Cardiac fibroblast (primary cell): ENCODE measurements around the gene ADAM12.

Experiments
- DNase-seq, 2 donors: peaks; one replicate each; pipeline versions ENCODE4 v3.0.0 to v3.0.0-alpha.2; 2010; ENCODE audit warnings: low read depth in 2 of 2
- H3K4me3 ChIP-seq, 2 donors: replicated peaks in 1 of 2; 1 replicate in 1 of 2; 2 replicates in 1 of 2; pipeline ENCODE4 v1.5.1; 2011; ENCODE audit warnings: low read depth in 2 of 2, low read length in 2 of 2, mild to moderate bottlenecking in 2 of 2, moderate library complexity in 1 of 2
- TF ChIP-seq, protein P1 (sequence below): IDR thresholded peaks from one replicate; pipeline ENCODE4 v1.5.1; 2011; ENCODE audit warnings: low read depth, mild to moderate bottlenecking, low read length, inconsistent platforms

The ADAM12 gene

DNA sequence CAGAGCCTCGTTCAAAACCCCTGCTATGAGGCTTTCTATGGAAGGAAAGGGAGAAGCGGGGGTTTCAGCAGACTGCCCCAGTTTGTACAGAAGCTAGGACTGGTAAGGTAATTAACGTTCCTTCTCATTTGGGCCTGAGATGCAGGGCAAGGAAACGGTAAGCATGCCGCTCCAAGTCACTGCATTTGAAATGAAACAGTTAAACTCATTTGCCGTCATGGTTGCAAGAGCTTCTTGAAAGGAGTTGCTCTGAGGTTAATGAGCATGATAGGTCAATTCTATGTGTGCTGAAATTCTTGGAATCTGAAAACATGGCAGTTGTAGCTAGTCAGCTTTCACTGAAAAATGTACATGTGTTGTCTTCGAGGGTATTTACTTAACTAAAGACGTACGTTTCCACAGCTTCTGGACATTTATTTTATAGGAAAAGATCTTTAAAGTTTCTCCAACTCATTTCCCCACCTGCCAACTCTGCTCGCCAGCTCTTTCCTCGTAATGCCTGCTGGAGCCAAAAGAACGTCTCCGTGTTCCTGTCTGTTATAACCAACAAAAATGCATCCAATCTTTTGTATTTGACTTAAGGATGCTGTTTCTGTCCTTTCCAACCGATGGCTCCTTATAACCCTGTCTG, 73.3 kb downstream of the ADAM12 start:
- TF ChIP-seq, protein P1, sequence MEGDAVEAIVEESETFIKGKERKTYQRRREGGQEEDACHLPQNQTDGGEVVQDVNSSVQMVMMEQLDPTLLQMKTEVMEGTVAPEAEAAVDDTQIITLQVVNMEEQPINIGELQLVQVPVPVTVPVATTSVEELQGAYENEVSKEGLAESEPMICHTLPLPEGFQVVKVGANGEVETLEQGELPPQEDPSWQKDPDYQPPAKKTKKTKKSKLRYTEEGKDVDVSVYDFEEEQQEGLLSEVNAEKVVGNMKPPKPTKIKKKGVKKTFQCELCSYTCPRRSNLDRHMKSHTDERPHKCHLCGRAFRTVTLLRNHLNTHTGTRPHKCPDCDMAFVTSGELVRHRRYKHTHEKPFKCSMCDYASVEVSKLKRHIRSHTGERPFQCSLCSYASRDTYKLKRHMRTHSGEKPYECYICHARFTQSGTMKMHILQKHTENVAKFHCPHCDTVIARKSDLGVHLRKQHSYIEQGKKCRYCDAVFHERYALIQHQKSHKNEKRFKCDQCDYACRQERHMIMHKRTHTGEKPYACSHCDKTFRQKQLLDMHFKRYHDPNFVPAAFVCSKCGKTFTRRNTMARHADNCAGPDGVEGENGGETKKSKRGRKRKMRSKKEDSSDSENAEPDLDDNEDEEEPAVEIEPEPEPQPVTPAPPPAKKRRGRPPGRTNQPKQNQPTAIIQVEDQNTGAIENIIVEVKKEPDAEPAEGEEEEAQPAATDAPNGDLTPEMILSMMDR = no peak
- no peak overlapping the region for H3K4me3 ChIP-seq
- no peak for DNase-seq

DNA sequence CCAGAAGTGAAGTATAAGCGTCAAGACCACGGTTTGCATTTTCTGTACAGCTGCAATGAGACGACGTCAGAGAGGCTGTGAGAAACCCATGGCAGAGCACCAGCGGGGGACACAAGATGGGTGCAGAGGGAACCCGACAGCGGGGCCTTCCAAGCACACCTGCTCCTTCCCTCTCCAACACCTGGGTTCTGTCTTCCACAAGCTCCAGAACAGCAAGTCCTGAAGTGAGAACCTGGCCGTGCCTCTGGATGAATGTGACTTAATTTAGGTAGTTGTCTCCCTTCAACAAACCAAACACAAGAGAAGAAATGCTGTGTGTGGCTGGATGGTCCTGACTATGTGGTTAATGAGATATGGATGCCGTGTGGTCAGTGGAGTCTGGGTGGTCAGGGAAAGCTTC, 76.1 kb downstream of the ADAM12 start:
- TF ChIP-seq, protein P1 = no peak
- H3K4me3 ChIP-seq = no peak overlapping the region
- no peak for DNase-seq

DNA sequence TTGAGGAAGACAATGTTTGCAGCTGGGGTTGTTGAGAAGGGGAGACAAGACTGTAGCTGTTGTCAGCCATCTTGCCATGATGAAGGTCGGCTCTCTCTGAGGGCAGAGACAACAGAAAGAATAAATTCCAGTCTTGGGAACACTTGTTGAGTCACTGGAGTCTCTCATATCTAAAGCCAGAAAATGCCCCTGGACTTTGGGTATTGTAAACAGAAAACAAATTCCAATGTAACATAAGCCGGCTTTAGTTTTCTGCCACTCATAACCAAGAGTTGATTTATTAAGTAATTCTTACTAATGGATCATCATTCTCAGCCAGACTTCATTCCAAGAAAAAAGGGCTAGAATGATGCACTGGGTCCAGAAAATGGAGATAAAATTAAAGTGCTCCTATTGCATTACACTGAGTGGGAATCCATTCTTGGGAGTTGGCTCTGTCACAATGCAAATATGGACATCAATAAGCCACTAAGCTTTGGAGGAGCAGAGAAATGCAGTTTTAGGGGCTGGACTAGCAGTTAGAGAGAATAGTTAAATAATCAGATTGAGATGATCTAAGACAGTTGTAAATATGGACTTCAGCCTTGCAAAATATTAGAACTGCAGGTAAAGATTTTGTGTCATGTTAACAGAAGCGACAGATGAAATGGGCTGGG, 78.9 kb downstream of the ADAM12 start:
- no peak for DNase-seq
- TF ChIP-seq, protein P1 = no peak
- no peak overlapping the region for H3K4me3 ChIP-seq

DNA sequence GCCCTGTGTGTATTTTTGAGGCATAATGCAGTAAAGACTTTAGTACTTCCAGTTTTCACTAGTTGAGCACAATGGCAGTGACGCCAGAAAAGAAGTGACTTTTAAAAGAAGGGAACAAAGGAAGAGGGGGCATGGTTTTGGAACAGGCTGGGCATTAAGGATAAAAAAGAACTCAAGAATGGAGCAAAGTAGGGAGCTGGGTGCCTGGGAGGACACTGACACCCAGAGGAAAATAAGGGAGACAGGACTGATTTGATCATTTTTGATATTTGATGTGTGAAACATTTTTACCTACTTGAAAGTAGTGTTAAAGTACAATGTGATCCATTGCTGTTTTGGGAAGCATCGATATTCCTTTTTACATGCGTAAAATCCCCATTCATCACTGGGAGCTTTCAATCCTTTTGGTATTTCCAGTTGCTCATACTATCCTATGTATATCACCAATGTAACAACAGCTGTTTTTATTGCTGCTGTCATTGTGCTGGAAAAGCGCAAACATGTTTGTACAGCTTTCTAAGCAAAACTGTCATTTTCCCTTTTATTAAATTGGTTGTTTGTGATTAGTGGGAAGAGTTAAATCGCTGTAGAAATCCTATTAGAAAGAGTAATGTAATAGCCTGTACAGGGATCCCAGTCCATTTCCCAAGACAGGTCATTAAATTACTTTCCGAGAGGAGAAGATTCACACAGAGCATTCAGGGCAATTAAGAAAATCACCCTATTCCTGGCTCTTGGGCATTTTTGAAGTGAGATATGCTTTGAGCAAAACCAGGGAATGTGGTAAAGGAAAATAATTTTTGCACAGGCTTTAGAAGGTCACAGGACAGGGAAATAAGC, 85.2 kb downstream of the ADAM12 start:
- TF ChIP-seq, protein P1 = peak; percentile 14
- peak; percentile 27 to 39 for DNase-seq
- no peak overlapping the region for H3K4me3 ChIP-seq

DNA sequence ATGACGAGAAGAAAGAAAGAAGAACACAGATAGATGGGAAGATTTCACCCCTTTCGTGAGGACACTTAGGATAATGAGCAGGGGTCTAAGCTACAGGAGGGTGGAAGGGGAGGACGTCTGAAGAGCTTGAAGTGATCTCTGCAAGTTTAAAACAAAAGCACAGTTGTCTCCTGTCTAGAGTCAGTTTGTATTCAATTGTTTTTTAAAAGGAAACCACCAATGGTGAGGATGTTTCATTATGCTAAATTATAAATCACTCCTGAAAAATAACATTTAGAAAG, 85.9 kb downstream of the ADAM12 start:
- TF ChIP-seq, protein P1 = no peak
- no peak for DNase-seq
- H3K4me3 ChIP-seq = no peak overlapping the region

DNA sequence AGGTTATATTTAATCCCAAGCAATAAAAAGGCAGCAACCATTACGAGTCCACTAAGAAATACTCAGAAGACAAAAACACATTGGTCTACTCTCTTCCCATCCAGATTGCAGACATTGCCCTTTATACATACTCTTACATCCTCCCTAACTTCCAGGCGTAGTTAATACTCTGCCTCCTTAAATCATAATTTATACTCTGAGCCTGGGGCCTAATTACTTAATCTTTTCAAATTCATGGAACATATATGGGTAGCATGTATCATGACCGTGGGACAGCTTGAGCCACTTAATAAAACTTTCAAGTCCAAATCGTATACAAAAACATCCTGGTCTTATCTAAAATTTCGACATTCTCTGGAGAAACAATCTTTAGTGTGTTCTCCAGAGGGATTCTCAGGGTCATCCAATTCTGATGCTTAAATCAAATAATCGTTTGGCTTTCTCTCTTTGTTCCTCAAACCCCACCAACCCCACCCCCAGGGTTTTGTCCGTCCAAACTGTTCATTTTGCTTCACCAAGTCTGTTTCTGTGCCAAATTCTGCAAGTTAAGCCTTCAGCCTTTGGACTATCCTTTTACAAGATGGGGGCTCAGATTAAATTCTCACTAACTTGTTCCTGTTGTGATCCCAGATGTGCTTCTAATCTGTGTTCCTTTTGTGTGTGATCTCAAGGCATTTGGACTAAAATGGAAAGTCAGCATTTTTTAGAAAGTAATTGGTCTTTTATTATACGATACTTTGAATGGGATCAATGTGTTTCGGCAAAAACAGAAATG, 86.4 kb downstream of the ADAM12 start:
- no peak overlapping the region for H3K4me3 ChIP-seq
- TF ChIP-seq, protein P1 = no peak
- DNase-seq = peak in 1 of 2 donors; percentile 11
